NCI-H2107 treated with DMSO at 0.1 percent for 48 hours (cell line): Measurements from ENCODE around the gene KRTAP5-9.
"Not testable (repeated sequence)": the region's sequence is repeated elsewhere in the genome, so short reads cannot be mapped to it uniquely, and the experiment has no call there.

ENCODE experiments used
- DNase-seq: peaks from one replicate; lab custom pipeline; 2025; ENCODE audit not compliant: unreplicated experiment; lab: John Stamatoyannopoulos, UW

Gene KRTAP5-9

GRCh38 chr11:71548120-71548519 is at the start of gene KRTAP5-9:
Gene KRTAP5-9 (plus strand): TSS chr11:71548420. CDS start chr11:71548658, 238 bp downstream.
- no peak for DNase-seq

GRCh38 chr11:71499125-71499524 is 49.1 kb upstream of the KRTAP5-9 start:
- no peak for DNase-seq

- DNase-seq, result no peak
Observed at GRCh38 chr11:71499546-71499945, 48.7 kb upstream of the KRTAP5-9 start.

- DNase-seq, result no peak
Observed at GRCh38 chr11:71500601-71501021, 47.6 kb upstream of the KRTAP5-9 start.

- no peak for DNase-seq
Observed at GRCh38 chr11:71501071-71501985, 46.9 kb upstream of the KRTAP5-9 start.

- DNase-seq, result no peak
Observed at GRCh38 chr11:71502026-71502425, 46.2 kb upstream of the KRTAP5-9 start.

- no peak for DNase-seq
Observed at GRCh38 chr11:71502871-71503435, 45.3 kb upstream of the KRTAP5-9 start.

- DNase-seq, result no peak
Observed at GRCh38 chr11:71504531-71504930, 43.7 kb upstream of the KRTAP5-9 start.

GRCh38 chr11:71505001-71505400 is 43.2 kb upstream of the KRTAP5-9 start:
- no peak for DNase-seq

GRCh38 chr11:71505781-71506180 is 42.4 kb upstream of the KRTAP5-9 start:
- DNase-seq, result no peak

GRCh38 chr11:71507102-71507501 is 41.1 kb upstream of the KRTAP5-9 start:
- no peak for DNase-seq

GRCh38 chr11:71518506-71519471 is 29.4 kb upstream of the KRTAP5-9 start:
- no peak for DNase-seq

GRCh38 chr11:71519546-71519945 is 28.7 kb upstream of the KRTAP5-9 start:
- DNase-seq, result no peak

- DNase-seq, result no peak
Observed at GRCh38 chr11:71525188-71525937, 22.9 kb upstream of the KRTAP5-9 start.

- DNase-seq, result no peak
Observed at GRCh38 chr11:71525938-71526495, 22.2 kb upstream of the KRTAP5-9 start.

- DNase-seq, result not testable (repeated sequence)
Observed at GRCh38 chr11:71526796-71527575, 21.2 kb upstream of the KRTAP5-9 start, which contains the start of gene KRTAP5-7. Gene KRTAP5-7 (plus strand): TSS chr11:71527267. CDS start chr11:71527301, 34 bp downstream.

GRCh38 chr11:71527576-71528210 is 20.5 kb upstream of the KRTAP5-9 start:
- DNase-seq, result no peak

GRCh38 chr11:71530602-71531001 is 17.6 kb upstream of the KRTAP5-9 start:
- no peak for DNase-seq
